Heart right ventricle (tissue), 16 donors: Measurements from ENCODE around the gene NOSTRIN. TPM values are rescaled to one million over a fixed set of nuclear protein-coding genes. Genes with fewer than 3 reads are reported as not detected.

Source experiments
- ATAC-seq, 8 donors: fragments of 200-7000 bp; cut with Tn5 transposase; one replicate each; pipeline ENCODE4 v1.9.1; 2020; ENCODE audit warnings: mild to moderate bottlenecking in 8 of 8, moderate library complexity in 8 of 8, moderate number of reproducible peaks in 1 of 8
- DNase-seq, 2 donors: peaks; one replicate each; pipeline ENCODE4 v3.0.0-alpha.2; 2020
- H3K27ac ChIP-seq, 10 donors: fragments of 200-600 bp; sonication (generic) in 2 of 10; one replicate each; pipeline versions ENCODE4 v1.5.0 to v1.8.0; 2020 to 2022; ENCODE audit warnings: mild to moderate bottlenecking in 3 of 10
- H3K27me3 ChIP-seq, 7 donors: fragments of 200-600 bp; one replicate each; pipeline ENCODE4 v1.8.0; 2021 to 2022; ENCODE audit warnings: mild to moderate bottlenecking in 2 of 7
- H3K36me3 ChIP-seq, 9 donors: fragments of 200-600 bp; sonication (generic) in 1 of 9; one replicate each; pipeline versions ENCODE4 v1.5.0 to v1.8.0; 2020 to 2022; ENCODE audit warnings: mild to moderate bottlenecking in 2 of 9
- H3K4me1 ChIP-seq, 9 donors: fragments of 200-600 bp; sonication (generic) in 1 of 9; one replicate each; pipeline versions ENCODE4 v1.5.0 to v1.8.0; 2020 to 2022; ENCODE audit warnings: mild to moderate bottlenecking in 4 of 9
- H3K4me3 ChIP-seq, 10 donors: fragments of 200-600 bp; sonication (generic) in 2 of 10; one replicate each; pipeline versions ENCODE4 v1.5.0 to v1.8.0; 2020 to 2022; ENCODE audit warnings: mild to moderate bottlenecking in 7 of 10, moderate library complexity in 2 of 10
- H3K9me3 ChIP-seq, 11 donors: fragments of 200-600 bp in 10 of 11; sonication (generic) in 2 of 11; one replicate each; pipeline versions ENCODE4 v1.5.0 to v1.8.0; 2013 to 2022; ENCODE audit warnings: mild to moderate bottlenecking in 2 of 11, control low read depth in 1 of 11, moderate library complexity in 1 of 11
- WGBS, 2 donors: extraction: QIAGEN DNeasy Blood & Tissue Kit; methylation state at CpG; one replicate each; pipeline ENCODE4 v1.1.7; 2013; ENCODE audit warnings: inconsistent platforms in 1 of 2; 5-methylcytosine and 5-hydroxymethylcytosine counted together
- intact Hi-C, 10 donors: fragments of 100-400 bp; cut with DNase I; formaldehyde crosslinking; loops; one replicate each; pipeline versions ENCODE4 v1.11.1 to v1.14.2; 2022
- polyA plus RNA-seq, 2 donors: library from polyadenylated mRNA; stranded (reverse); fragments of 200-250 nt; gene quantifications; one replicate each; pipeline ENCODE4 v1.2.3, GENCODE V29; 2013
- total RNA-seq, 10 donors: library from RNA; stranded (reverse); fragmentation: NEBNext Ultra II Directional in 3 of 10; extraction: Animal tissue kit (Norgen Biotek cat#: 25700) in 3 of 10; gene quantifications; one replicate each; pipeline versions ENCODE4 v1.2.1 to v1.2.4, GENCODE V29; 2021 to 2023
- TF ChIP-seq, protein P1 (sequence below), 9 donors: fragments of 200-600 bp; sonication (generic) in 2 of 9; IDR thresholded peaks; one replicate each; pipeline versions ENCODE4 v1.5.0 to v1.8.0; 2021 to 2022; ENCODE audit warnings: antibody characterized with exemption in 9 of 9, mild to moderate bottlenecking in 5 of 9, moderate library complexity in 1 of 9
- donor health status: Arrhythmogenic right ventricular cardiomyopathy.
- donor health status: ischemic (EF 13 %, LVEDD 7.1; RV severe dilation, severe dysfunction).
- donor health status: healthy with polysubstance abuse.
- donor health status: DM: no; HTN: yes; CAD: no.
- donor health status: DM: no; HTN: no; CAD: no.
- donor health status: ischemic (EF 25% LVEDD 6.9; RV normal size, moderate dysfunction).
- donor health status: ischemic (EF 25% LVEDD 5.7; RV mildly dilated, moderate dysfunction).
- donor health status: healthy.
- donor health status: DM: yes; HTN: yes; CAD: no.
- donor health status: Ischemic cardiomyopathy.
- donor health status: ischemic (EF 35%, LVEDD 5.7; RV mildly dilated, moderate dysfunction).
- donor health status: nonischemic (EF 11% LVEDD 7.7; RV severe dilation, severe dysfunction).
- donor health status: DM: yes; HTN: yes; CAD: no.
- donor health status: PGD.
- donor health status: ischemic (EF 29% LVEDD 5.4; RV normal size, mild dysfunction).
- donor health status: nonischemic (EF 23%, LVEDD 6.1; RV moderate dilation, normal function).

NOSTRIN gene
- total and polyA plus RNA-seq, 12 donors: 5.0 to 44.6 (median 12.2) TPM

DNA sequence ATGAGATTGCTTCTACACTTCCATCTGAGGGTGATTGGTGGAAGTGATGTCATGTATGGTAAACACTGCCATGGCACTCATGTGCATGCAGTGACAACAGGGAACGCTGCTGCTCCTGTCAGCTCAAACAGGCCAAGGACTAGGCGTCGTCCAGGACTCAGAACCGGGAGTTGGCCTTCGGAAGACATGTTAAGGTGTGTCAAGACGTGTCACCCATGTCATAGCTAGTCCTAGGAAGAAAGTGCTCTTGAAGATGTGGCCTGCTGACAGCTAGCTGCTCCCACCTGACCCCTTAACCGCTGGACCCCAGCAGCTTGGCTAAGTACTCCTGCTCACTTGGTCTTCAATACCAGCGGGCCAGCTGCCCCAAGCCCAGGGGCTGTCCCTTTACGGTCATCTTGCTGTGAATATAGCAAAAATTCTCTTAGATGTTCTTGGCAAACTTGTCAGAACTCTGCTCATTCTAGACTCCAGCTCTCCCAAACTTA is 6.3 kb upstream of the NOSTRIN start:
- DNase-seq: no peak
- no peaks in the 10 kb centered on the region for H3K9me3 ChIP-seq
- no peaks in the 10 kb centered on the region for H3K27me3 ChIP-seq
- 55 to 62% methylated on average over 9 of the region's 9 CpGs for WGBS, 2 donors
- no peaks in the 10 kb centered on the region for H3K36me3 ChIP-seq
- ATAC-seq: peak in 5 of 8 donors; percentile 5 to 26 (median 9)
- TF ChIP-seq, protein P1, sequence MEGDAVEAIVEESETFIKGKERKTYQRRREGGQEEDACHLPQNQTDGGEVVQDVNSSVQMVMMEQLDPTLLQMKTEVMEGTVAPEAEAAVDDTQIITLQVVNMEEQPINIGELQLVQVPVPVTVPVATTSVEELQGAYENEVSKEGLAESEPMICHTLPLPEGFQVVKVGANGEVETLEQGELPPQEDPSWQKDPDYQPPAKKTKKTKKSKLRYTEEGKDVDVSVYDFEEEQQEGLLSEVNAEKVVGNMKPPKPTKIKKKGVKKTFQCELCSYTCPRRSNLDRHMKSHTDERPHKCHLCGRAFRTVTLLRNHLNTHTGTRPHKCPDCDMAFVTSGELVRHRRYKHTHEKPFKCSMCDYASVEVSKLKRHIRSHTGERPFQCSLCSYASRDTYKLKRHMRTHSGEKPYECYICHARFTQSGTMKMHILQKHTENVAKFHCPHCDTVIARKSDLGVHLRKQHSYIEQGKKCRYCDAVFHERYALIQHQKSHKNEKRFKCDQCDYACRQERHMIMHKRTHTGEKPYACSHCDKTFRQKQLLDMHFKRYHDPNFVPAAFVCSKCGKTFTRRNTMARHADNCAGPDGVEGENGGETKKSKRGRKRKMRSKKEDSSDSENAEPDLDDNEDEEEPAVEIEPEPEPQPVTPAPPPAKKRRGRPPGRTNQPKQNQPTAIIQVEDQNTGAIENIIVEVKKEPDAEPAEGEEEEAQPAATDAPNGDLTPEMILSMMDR (IDR thresholded peaks at IDR 0.05): no peak
- H3K4me3 ChIP-seq: no peak overlapping the region
- intact Hi-C loops: no loop called here
- H3K27ac ChIP-seq: peak overlapping the region in 8 of 10 donors; percentile 37 to 86 (median 65)
- H3K4me1 ChIP-seq: peaks cover 0 to 41% (median 21%) of the 10 kb centered on the region in 9 donors

DNA sequence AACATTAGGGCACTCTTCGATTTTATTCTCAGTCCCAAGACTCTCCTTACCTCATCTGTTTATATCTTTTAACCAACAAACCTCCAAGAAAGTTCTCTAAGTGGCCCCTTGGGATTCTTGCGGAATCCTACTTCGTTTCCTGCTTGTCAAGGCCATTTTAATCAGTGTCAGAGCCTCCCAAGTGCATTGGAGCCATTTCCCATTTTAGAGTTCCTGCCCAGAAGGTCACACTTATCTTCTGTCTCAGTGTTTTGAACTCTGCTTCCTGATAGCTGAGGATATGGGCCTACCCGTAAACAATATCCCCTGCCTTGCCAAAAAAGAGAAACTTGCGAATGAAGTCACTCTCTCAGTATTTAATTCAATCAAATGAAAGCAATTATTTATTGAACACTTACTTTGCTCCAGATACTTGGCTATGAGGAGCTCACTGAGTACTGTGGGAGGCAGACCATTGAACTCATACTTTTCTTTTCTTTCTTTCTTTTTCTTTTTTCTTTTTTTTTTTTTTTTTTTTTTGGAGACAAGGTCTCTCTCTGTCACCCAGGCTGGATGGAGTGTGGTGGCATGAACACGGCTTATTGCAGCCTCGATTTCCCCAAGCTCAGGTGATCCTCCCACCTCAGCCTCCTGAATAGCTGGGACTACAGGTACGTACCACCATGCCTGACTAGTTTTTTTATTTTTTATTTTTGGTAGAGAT is 5.7 kb upstream of the NOSTRIN start:
- H3K27ac ChIP-seq: peak overlapping the region in 7 of 10 donors; percentile 37 to 86 (median 69)
- no peaks in the 10 kb centered on the region for H3K27me3 ChIP-seq
- ATAC-seq: peak; percentile 84 to 95 (median 90)
- intact Hi-C loops: no loop called here
- DNase-seq: peak in 1 of 2 donors; percentile 79
- H3K9me3 ChIP-seq: no peaks in the 10 kb centered on the region
- no peaks in the 10 kb centered on the region for H3K36me3 ChIP-seq
- TF ChIP-seq, protein P1 (IDR thresholded peaks at IDR 0.05): no peak
- 51 to 67% methylated on average over 8 of the region's 8 CpGs for WGBS, 2 donors
- peaks cover 0 to 43% (median 21%) of the 10 kb centered on the region in 9 donors for H3K4me1 ChIP-seq
- H3K4me3 ChIP-seq: no peak overlapping the region

DNA sequence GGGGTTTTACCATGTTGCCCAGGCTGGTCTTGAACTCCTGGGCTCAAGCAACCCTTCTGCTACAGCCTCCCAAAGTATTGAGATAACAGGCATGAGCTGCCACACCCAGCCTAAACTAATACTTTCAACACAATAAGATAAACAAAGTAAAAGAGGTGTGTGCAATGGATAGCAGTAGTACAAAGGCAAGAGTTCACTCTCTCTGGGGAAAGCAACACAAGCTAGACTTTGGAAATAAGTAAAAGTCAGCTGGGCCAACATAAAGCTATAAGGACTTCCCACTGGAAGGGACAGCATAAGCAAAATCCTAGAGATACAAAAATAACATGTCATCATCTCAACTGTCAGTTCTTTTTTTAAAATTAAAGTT is 5.2 kb upstream of the NOSTRIN start:
- Histone ChIP-seq H3K9me3 (no peaks in the 10 kb centered on the region), H3K4me3 (no peak overlapping the region), H3K36me3 (no peaks in the 10 kb centered on the region), H3K27ac (peak overlapping the region in 2 of 10 donors; percentile 36 to 86), H3K4me1 (peaks cover 0 to 48% (median 21%) of the 10 kb centered on the region in 9 donors), H3K27me3 (no peaks in the 10 kb centered on the region)
- DNase-seq (no peak), ATAC-seq (no peak)
- TF ChIP-seq, protein P1 (IDR thresholded peaks at IDR 0.05): no peak
- intact Hi-C loops: no loop called here

DNA sequence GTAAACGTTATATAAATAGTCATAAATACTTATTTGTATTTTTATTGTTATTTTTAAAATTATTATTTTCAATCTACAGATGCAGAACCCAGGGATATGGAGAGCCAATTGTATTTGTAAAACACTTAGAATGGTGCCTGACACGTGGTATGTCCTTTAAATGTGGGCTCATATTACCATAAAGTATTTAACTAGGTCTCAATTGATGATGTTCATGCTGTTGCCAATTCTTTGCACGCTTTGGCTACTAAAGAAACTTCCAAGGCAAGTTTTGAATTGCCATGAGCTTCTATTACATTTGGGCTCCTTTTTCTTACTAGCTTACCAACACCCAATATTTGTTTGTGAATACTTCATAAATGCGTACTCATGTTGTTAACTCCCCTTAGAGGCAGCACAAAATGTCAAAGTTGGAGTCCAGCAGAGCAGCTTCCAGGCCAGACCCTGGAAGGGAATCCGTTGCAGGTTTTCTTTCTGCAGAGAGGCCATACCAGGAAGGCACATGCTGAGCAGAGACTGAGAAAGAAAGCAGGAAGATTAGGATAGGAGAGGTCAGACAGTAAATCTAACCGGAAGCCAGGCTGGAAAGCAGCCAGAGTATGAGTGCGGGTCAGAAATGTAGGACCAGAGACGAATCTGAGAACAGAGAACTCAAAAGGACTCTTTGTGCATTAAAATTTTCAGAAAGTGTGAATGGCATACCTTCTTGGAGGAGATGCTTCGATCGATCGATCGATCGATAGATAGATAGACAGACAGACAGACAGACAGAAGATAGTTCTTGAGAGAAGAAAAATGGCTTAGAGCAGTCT is 4.2 kb upstream of the NOSTRIN start:
- Histone ChIP-seq H3K36me3 (no peaks in the 10 kb centered on the region), H3K9me3 (no peaks in the 10 kb centered on the region), H3K4me3 (no peak overlapping the region), H3K4me1 (peaks cover 0 to 57% (median 29%) of the 10 kb centered on the region in 9 donors), H3K27me3 (no peaks in the 10 kb centered on the region), H3K27ac (peak overlapping the region in 3 of 10 donors; percentile 4 to 45 (median 7))
- ATAC-seq (no peak), DNase-seq (peak; percentile 24 to 39)
- WGBS, 2 donors: 63 to 68% methylated on average over 13 of the region's 13 CpGs
- intact Hi-C loops: no loop called here
- TF ChIP-seq, protein P1 (IDR thresholded peaks at IDR 0.05): no peak
